ENCODE measurements around the gene ADGRG7. TPM values are rescaled to one million over a fixed set of nuclear protein-coding genes. Genes with fewer than 3 reads are reported as not detected.

Gene ADGRG7
- total and polyA plus RNA-seq, 9 donors = not detected

DNA sequence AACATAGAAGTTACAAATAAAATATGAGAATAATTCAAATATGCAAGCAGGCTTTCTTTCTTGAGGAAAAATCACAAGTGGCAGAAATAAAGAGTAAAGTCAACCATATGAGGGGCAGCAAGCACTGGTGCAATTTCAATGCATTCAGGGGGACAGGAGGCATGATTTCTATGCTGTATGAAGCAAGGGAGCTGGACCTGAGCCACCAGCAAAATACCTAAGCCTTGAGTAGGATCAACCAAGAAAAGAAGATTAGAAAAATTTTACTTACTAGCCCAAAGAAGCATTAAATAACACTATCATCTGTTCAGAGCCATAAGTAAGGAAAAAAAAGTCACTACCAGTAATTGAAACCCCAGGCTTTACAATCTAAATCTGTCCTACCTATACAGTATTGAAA is 6.3 kb downstream of the ADGRG7 start:
- intact Hi-C loops (cut with DNase I) = no loop called here
- Histone ChIP-seq H3K9me3 (no peaks in the 10 kb centered on the region), H3K4me1 (ENCODE audit: insufficient read depth) (no peaks in the 10 kb centered on the region), H3K4me3 (no peak overlapping the region), H3K36me3 (no peaks in the 10 kb centered on the region), H3K27ac (no peak overlapping the region), H3K27me3 (no peaks in the 10 kb centered on the region)
- DNase-seq = no peak
- TF ChIP-seq, protein P1, sequence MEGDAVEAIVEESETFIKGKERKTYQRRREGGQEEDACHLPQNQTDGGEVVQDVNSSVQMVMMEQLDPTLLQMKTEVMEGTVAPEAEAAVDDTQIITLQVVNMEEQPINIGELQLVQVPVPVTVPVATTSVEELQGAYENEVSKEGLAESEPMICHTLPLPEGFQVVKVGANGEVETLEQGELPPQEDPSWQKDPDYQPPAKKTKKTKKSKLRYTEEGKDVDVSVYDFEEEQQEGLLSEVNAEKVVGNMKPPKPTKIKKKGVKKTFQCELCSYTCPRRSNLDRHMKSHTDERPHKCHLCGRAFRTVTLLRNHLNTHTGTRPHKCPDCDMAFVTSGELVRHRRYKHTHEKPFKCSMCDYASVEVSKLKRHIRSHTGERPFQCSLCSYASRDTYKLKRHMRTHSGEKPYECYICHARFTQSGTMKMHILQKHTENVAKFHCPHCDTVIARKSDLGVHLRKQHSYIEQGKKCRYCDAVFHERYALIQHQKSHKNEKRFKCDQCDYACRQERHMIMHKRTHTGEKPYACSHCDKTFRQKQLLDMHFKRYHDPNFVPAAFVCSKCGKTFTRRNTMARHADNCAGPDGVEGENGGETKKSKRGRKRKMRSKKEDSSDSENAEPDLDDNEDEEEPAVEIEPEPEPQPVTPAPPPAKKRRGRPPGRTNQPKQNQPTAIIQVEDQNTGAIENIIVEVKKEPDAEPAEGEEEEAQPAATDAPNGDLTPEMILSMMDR (IDR thresholded peaks at IDR 0.05) = no peak
- no peak for TF ChIP-seq EP300 (IDR thresholded peaks at IDR 0.05)
- no peak for TF ChIP-seq POLR2A (IDR thresholded peaks at IDR 0.05)

- no peaks in the 10 kb centered on the region for H3K27me3 ChIP-seq
- intact Hi-C loops (cut with DNase I) = no loop called here
- no peak for TF ChIP-seq POLR2A (IDR thresholded peaks at IDR 0.05)
- TF ChIP-seq, protein P1 (IDR thresholded peaks at IDR 0.05) = no peak
- no peak for TF ChIP-seq EP300 (IDR thresholded peaks at IDR 0.05)
- H3K9me3 ChIP-seq = no peaks in the 10 kb centered on the region
- H3K4me3 ChIP-seq = no peak overlapping the region
- no peaks in the 10 kb centered on the region for H3K36me3 ChIP-seq
- no peak for DNase-seq
- H3K4me1 ChIP-seq (ENCODE audit: insufficient read depth) = no peaks in the 10 kb centered on the region
- no peak overlapping the region for H3K27ac ChIP-seq
Observed at GRCh38 chr3:100621251-100621650, 11.8 kb downstream of the ADGRG7 start.

GRCh38 chr3:100627491-100627890 is 18.1 kb downstream of the ADGRG7 start:
- TF ChIP-seq, protein P1 (IDR thresholded peaks at IDR 0.05) = no peak
- TF ChIP-seq EP300 (IDR thresholded peaks at IDR 0.05) = no peak
- TF ChIP-seq POLR2A (IDR thresholded peaks at IDR 0.05) = no peak

GRCh38 chr3:100629421-100630127 is 20.2 kb downstream of the ADGRG7 start:
- WGBS, 3 donors = 77 to 81% (median 77%) methylated on average over 3 of the region's 3 CpGs
- Histone ChIP-seq H3K27ac (no peak overlapping the region), H3K4me3 (no peak overlapping the region), H3K36me3 (no peaks in the 10 kb centered on the region), H3K9me3 (no peaks in the 10 kb centered on the region), H3K4me1 (ENCODE audit: insufficient read depth) (no peaks in the 10 kb centered on the region), H3K27me3 (no peaks in the 10 kb centered on the region)
- no peak for DNase-seq
- TF ChIP-seq EP300 (IDR thresholded peaks at IDR 0.05) (no peak), POLR2A (IDR thresholded peaks at IDR 0.05) (no peak)
- intact Hi-C loops (cut with DNase I) = no loop called here

More at GRCh38 chr3:100627491-100627890, 18.1 kb downstream of the ADGRG7 start:
- Histone ChIP-seq H3K4me1 (ENCODE audit: insufficient read depth) (no peaks in the 10 kb centered on the region), H3K27me3 (no peaks in the 10 kb centered on the region), H3K27ac (no peak overlapping the region), H3K9me3 (no peaks in the 10 kb centered on the region), H3K4me3 (no peak overlapping the region), H3K36me3 (no peaks in the 10 kb centered on the region)
- no peak for DNase-seq
- intact Hi-C loops (cut with DNase I) = no loop called here
- 31 to 66% (median 47%) methylated on average over 2 of the region's 2 CpGs for WGBS, 3 donors

DNA sequence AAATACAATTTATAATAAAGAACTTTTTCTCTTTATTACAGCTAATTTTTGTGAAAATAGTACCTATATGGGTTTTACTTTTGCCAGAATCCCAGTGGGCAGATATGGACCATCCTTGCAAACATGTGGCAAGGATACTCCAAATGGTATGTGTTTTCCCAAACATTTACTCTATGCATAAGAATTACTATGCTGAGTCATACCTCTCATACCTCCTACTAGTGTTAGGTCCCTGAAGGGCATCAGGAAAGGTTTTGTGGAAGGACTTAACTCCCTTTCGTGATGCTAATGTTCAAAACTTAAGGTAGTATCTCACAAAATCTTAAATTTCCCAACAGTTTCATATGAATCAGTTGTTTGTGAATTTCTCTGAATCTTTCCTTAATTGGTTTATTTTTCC is 21.3 kb downstream of the ADGRG7 start:
- H3K9me3 ChIP-seq = no peaks in the 10 kb centered on the region
- no peaks in the 10 kb centered on the region for H3K27me3 ChIP-seq
- no peak overlapping the region for H3K27ac ChIP-seq
- H3K4me3 ChIP-seq = no peak overlapping the region
- no peak for TF ChIP-seq EP300 (IDR thresholded peaks at IDR 0.05)
- TF ChIP-seq POLR2A (IDR thresholded peaks at IDR 0.05) = no peak
- TF ChIP-seq, protein P1 (IDR thresholded peaks at IDR 0.05) = no peak
- intact Hi-C loops (cut with DNase I) = no loop called here
- no peaks in the 10 kb centered on the region for H3K4me1 ChIP-seq (ENCODE audit: insufficient read depth)
- 81 to 94% (median 90%) methylated on average over 1 of the region's 1 CpG for WGBS, 3 donors
- no peaks in the 10 kb centered on the region for H3K36me3 ChIP-seq
- no peak for DNase-seq
